Suppressor macrophage treated with lipopolysaccharide for 4 hours (primary cell): ENCODE data around the gene LTBP1.

Source experiments
- DNase-seq: peaks from one replicate; pipeline ENCODE4 v3.0.0-alpha.2; 2020

The LTBP1 gene

DNA sequence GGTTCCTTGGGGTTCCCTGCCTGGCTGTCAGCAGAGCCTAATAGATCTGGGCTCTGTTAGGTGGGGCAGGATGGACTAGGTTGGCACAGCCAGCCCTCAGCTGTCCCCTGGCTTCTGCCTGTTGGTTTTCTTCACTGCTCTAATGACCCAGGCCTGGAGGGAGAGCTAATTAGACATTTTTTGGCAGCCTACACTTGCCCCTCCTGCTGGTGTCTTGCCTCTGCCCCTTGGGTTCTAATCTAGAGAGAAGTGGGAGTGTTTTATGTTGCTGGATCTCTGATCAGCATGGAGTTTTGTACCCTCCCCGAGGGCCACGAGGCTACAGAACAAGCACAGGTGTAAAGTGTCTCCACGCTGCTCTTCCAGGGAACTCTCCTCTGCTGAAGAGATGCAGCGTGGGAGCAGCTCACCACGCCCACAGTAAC is 330.3 kb downstream of the LTBP1 start:
- DNase-seq: no peak

DNA sequence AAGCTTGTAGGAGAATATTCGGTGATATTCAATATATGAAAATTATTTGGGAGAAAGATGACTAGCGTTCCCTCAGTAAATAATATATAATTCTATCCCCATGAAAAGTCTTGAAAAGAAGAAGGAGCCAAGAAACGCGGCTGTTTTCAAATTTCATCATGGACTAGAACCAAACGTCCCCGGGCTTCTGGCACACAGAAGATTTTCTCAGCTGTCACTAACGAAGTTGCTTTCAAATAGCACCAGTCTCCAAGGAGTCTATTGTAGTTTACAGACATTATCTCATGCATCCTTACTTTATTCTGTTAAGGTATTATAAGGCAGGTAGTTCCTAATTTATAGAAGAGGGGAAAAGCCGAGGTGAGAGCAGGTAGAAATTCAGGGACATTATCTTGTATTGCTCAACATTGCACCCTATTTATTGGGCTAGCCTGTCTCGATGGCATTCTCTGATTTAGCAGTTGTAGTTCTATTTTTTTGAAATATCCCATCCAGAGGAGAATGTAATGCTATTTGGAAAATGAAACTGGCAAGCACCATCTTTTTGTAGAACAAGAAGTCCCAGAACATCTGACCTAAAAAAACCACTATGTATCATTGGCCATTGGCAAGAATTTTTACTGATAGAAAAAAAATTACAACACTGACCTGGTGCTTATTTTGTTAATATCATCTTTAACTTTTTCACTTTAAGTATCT is 331.6 kb downstream of the LTBP1 start:
- no peak for DNase-seq

DNA sequence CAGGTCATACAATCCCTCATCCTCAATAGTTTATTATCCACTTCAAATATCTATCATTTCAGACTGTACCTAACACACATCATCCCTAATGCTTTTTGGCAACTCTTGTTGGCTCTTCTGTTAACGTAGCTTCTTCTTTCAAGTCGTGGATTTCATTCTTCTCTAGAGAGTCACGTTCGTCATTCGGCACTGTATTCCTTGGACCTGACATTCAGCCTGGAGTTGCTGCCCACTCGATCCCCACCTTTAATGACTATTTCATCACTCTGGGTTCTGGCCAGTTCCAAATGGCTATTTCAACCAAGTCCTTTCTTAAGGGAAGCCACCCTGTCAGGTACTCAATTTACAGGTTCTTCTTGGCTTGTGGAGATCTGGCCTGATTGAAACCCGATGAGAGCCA is 337.5 kb downstream of the LTBP1 start:
- no peak for DNase-seq

DNA sequence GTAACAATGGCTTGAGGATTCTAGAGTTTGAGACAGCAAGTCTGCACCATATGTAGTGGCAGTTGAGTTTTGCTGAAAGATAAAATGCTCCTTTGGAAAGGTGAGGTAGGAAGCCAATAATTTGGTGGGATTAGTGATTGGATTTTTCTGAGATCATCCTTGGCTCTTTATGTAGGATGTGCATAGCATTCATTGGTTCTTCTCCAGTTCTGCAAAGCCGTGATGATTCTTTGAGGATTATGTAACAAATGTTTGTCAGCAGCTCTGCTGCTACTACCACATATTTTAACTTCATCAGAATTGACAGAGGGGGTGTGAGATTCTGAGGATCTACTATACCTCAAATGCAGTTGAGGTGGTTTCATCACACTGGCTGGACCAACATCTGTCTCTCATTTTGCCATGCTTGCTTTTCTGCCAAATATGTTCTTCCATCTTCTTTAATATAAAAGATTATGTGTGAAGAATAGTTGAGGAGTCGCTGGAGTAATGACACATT is 340.8 kb downstream of the LTBP1 start:
- DNase-seq: no peak

DNA sequence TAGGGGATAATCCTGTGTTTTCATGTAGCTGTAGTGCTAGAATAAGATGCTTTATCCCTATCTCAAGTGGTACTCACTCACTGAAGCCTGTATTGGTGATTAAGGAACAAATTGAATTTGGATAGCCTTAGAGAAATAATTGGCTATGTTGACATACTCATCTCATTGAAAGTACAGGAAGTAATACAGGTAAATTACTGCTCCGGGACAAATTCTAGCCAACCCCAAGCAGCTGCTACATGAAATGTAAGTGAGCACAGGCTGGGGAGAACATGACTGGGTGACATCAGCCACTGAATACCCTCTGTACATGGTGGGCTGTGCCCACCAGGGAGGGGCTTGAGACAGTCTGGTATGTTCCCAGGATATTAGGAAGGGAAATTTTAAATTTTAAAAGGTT is 341.3 kb downstream of the LTBP1 start:
- no peak for DNase-seq

DNA sequence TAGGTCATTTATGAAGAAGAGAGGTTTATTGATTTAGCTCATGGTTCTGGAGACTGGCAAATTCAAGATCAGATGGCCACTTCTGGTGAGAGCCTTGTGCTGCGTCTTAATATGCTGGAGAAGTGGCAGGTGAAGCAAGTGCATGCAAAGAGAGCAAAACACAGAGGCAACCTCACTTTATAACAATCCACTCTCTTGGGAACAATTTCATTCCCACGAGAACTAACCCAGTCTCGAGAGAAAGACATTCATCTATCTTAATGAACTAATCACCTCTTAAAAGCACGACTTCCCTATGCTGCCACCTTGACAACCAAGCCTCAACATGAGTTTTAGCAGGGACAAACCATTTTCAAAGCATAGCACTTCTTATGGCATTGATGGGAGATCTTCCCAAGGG is 343.2 kb downstream of the LTBP1 start:
- no peak for DNase-seq

DNA sequence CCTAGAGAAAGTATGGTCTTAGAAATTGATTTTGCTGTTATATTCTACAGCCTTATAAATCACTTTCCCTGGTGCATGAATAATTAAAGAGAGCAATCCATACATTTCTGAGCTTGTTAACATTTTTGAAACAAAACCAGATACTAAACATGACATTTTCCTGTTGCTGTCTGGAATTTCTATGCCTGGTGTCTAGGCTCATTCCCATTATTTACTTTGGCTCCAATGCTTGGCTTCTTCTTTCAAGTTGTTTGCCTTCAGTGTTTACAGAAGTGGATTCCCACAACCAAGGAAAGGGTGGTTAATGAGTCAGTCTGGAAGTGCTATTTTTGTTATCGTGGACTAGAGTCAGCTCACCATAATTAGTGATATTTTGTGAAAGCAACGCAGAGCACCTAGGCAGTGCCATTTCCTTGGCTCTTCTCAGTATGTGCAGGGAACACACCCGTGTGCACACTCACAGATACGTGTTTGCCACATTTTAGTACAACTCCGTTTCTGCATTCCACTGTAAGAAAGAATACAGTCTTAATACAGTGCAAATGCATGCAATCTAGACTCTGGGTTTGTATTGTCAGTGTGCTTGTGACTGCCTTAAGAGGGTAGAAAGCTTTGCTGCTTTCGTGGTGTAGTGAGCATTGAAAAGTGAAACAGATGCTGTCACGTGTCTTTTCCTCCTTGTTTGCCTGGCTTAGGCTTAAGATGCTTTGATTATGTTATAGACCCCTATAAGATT is 344.7 kb downstream of the LTBP1 start:
- DNase-seq: no peak

DNA sequence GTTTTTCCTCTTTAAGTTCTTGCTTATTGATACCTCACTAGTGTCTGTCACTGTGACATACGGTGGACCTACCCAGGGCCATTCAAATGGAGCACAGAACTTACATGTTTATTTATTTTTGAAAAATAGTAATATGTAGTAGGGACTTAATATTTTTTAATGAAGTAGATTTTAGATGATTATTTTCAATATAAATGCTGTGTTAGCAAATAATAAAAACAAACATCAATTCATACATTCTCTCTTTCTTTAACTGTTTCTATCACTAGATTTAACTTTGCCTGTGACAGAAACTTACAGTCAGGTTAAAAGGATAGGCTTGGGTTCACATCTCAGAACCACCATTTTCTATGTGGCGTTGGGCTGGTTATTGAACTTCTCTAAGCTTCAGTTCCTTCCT is 345.3 kb downstream of the LTBP1 start:
- no peak for DNase-seq

DNA sequence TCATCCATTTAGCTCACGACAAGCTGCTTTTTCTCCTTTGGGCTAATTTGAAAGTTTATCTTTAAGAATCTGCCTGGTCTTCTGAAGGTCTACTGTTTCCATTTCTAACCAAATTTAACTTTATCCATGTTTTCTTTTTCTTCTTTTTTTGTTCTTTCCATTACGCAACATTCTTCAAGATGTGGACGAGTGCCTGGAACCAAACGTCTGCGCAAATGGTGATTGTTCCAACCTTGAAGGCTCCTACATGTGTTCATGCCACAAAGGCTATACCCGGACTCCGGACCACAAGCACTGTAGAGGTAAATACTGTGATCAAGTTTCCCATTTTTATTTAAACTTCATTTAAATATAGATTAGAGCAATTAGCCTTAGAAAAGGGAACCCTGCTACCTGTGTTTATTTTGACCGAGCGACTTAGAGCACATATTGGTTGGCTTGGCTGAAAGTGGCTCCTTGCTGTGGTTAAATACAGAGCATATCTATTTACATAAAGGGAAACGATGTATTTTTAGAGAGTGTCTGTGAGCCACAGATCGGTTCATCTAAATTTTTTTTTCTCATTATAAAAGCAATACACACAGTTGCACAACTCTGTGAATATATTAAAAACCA is 346.3 kb downstream of the LTBP1 start:
- no peak for DNase-seq

DNA sequence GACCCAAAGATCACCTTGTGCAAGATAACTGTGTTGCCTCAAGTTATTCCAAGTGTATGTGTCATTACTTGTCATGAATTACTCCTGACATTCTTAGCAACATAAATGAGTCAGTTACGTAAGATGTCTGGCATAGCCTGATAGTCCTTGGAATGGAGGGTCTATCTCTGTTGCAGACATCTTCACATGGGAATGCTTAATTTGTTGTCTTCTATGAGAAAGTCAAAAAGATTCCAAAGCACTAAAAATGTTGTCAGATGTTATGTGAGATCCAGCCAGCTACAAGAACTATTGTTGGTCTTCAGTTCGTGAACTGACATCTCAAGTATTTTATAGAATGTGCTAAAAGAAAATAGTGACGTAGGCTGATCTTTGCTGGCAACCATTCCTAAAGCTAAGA is 351.5 kb downstream of the LTBP1 start:
- DNase-seq: no peak

DNA sequence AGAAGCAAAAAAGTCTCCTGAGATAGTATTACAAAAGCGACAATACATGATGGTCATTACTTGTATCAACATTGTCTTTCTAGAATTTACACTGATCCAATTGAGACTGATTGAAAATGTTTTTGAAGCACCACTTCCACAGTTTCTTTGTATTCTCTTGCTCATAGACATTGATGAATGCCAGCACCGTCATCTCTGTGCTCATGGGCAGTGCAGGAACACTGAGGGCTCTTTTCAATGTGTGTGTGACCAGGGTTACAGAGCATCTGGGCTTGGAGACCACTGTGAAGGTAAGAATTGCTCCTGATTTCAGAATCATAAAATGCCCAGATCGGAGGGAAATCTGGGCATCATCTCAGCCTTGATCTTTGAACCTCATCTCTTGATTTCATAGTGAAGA is 354.6 kb downstream of the LTBP1 start:
- DNase-seq: no peak

DNA sequence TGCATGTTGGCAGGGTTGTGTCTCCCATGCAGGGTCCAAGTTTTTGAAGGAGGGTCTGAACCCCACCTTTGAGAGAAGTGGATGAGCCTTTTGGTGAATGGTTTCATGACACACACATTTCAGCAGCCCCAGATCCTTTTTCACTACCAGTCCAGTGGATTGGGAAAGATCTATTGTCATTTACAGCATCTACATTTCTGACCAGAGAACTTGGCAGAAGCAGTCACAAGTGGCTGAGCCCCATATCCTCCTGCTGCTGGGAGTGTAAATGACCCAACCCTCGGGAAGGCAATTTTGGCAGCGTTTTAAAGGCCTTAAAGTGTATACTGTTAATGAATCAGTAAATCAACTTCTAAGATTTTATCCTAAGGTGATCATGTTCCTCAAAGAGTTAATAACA is 355.6 kb downstream of the LTBP1 start:
- no peak for DNase-seq

DNA sequence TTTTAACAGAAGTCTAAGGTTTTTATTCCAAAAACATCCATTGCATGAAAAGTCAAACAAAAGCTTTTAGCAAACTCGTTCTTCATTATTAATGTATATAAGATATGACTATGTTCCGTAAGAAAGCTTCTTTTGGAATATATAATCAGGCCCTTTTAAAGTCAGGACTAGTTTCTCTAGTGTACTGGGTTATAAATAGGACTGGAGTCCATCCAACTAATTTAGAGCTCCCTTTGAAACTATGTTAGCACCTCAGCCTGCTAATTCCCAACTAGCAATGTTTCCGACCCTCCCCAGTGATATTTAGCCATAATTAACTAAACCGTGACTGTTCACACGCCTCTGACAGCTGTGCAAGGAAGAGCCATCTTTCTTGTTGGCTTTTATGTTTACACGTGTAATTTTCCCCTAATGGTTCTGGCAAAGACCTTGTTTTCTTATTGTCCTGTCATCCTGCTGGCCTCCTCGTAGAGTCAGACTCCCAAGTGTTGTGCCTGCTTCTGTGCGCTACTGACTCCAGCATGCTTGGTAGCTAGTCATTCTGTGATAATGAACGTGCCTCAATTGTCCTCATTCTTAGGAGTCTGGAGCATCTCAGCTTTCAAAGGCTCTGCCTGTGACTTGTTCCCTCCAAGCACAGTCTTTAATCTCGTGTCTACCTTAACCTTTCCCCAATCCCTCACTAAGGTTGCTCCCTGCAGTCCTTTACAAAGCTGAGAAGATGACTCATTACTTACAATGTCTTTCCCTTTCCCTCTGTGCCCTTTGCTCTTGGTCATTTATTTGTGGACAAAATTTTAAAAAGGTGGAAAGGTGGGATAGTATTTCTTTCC is 357.5 kb downstream of the LTBP1 start:
- no peak for DNase-seq

DNA sequence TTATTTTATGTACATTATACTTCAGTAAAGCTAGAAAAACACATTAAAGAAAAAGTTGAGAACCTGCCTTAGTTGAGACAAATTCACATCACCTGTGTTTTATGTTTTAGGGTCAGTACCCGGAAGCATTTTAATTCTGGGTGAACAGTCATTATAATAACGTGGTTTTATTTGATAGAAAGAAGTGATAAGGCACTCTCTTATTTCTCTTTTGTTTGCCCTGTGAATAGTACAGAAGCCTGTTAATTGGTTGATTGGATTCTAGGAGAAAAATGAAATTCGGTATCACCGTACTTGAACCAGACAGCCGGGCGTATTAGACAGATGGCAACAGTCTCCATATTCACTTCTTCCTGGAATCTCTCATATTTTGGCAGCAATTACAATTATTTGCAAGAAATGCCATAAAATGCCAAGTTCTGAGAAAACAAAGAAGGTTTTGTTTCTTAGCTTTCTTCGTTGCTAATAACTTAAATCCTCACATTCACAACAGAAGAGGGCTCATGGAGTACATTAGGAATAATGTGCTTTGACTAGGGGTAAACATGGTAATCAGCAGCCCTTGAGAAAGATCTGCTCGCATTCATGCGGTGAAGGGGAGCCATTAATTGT is 361.0 kb downstream of the LTBP1 start:
- no peak for DNase-seq

DNA sequence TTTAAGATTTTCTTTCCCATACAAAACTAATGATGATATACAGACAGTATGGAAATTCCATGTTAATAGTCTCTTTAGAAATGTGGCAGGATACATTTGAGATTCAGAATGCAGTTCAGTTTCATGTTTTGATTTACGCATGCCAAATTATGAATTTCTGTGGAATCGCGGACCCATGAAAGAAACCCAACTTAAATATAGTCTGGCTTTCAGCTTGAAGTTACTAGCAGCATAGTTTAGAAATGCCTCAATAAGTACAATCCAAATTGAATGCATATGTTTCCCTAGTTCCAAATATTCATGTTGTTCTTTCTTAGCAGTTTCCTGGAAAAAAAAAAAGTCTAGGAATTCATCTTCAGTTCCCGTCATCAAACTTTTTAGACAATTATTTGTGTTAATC is 365.6 kb downstream of the LTBP1 start:
- DNase-seq: no peak

DNA sequence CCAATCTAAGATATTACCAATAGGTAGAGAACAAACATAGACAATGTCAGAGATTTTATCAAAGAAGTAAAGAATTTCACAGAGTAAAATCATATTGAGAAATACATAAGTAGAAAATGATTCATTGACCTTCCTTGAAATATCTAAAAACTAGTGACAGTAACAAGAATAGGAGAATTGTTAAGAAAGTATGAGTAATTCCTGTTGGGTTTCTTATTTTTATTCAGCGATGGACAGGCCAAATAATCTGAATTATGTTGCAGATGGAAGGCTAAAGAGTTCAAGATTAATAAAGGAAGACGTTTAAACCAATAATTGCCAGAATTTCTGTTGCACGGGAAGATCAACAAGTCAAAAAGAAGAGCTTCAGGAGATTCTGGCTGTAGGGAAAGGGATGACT is 366.3 kb downstream of the LTBP1 start:
- DNase-seq: no peak

DNA sequence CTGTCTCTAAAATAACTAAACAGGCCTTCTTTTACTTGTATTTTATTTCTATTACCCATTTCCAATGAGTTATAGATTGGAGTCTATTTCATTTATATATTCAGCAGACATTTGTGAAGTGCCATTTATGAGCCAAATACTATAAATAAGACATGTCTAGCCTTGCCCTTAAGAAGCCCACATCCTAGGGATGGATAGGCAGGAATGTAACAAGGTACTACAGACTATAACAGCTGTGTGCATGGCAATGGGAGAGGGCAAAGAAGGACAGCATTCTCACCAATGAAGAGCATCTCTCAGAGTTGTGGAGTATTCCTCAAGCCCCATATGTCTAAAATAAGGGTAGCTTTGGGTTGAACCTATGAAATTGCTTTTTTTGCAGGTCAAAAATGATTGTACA is 367.8 kb downstream of the LTBP1 start:
- DNase-seq: no peak

DNA sequence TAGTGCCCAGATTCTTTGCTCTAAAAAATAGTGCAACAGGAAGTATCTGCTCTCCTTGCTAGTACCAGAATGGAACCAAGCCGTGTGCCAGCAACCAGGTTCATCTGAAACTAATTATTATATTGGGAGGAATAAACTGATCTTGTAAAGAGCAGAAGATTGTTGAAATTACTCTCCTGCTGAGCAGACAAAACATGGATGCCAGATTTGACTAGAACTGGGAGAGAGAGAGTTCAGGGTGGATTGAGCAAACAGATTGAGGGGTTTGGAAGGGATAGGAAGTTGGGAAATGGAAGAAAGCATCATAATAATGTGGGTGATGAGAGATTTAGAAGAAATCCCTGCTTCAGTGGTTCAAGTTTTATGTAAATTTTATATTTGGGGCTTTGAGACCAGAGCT is 369.6 kb downstream of the LTBP1 start:
- no peak for DNase-seq

DNA sequence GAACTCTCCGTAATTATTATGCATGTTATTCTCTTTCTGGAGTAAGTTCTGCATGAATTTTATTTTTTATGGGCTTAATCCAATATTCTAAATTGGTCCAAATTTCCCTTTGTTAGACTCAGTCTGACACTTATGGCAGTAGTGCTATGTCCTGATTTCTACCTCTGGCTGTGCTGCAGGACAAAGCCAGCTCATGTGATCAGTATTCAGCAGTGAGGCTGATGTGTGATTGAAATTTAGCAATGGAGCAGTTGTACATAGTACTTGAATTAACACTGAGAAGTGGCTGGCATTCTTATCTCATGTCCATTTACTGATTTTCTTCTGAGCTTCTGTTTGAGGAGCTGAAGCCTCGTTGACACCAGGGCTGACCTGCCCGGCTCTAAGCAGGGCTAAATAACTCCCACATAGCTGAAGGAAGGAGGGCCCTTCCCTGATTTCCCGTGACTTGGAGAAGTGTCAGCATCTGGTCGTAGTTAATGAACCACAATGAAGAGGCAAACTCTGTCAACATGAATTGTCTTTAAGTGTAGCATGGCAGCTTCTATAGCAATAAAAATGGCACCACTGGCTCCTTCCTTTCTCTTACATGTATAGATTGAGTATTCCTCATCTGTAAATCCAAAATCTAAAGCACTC is 370.7 kb downstream of the LTBP1 start:
- no peak for DNase-seq

DNA sequence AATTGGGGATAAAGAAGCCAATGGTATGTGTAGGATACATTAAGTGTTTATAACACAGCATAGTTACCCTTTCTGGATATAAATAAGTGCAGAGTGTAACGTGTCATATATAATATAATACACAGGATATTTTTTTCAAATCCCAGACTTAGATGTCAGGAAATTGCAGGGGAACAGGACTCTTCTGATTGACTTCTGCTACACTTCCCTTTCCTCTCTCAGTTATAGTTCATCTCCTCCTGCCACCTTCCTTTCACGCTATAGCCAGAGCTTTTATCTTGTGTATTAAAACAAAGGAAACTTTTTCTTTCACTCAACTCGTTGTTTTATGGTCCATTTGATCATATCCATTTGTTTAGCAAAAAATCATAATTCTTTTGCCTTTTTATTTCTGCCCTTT is 371.7 kb downstream of the LTBP1 start:
- DNase-seq: no peak

DNA sequence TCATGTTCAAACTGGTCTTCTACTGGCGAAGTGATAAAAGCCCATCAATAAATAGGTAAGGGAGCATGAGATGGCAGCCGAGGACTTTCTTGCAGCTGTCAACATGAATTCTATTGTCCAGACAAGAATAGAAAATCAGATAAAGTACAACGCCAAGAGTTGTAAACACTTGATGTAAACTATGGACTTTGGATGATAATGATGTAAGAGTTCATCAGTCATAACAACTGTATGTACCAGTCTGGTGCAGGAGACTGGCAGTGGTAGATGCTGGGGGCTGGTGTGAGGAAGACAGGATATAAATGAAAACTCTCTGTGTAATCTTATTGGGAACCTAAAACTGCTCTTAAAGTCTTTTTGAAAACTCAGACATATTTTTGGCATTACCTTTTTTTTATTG is 373.8 kb downstream of the LTBP1 start:
- no peak for DNase-seq

DNA sequence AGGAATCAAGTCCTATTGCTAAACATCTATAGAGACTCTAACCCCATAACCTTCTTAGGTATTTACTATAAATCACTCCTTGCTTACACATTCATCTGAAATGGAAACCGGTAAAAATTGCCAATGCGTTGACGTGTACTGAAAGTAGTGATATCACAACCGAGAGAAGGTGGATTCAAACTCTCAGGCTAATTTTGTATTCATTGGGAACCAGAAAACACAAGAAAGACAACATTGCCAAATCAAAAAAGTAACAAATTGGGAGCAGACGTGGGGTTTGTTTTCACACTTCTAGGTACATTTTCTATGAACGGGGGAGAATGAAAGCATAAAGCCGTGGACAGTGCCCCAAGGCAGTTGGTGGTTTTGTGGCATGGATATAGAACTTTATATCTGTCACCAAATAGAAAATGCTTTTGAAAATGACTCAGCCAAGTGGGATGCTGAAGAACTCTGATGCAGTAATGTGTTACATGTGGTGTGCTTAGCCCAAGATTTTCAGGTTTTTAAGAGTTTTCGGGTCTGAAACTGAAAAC is 374.6 kb downstream of the LTBP1 start:
- DNase-seq: no peak
